ENCODE measurements around the gene CIB1.
"Not testable (repeated sequence)": the region's sequence is repeated elsewhere in the genome, so short reads cannot be mapped to it uniquely, and the experiment has no call there.

Gene CIB1

GRCh38 chr15:90189781-90190467 is 43.8 kb downstream of the CIB1 start:
- Histone ChIP-seq H3K4me1 (ENCODE audit: control insufficient read depth in 5 of 5, insufficient read depth in 5 of 5, low read length in 5 of 5) (peaks cover 3 to 36% (median 32%) of the 10 kb centered on the region in 5 donors), H3K36me3 (ENCODE audit: control insufficient read depth in 5 of 5, insufficient read depth in 5 of 5, low read length in 5 of 5) (no peaks in the 10 kb centered on the region), H3K9me3 (ENCODE audit: control insufficient read depth in 5 of 5, low read length in 5 of 5) (no peaks in the 10 kb centered on the region), H3K9ac (ENCODE audit: low read length in 5 of 5) (no peak overlapping the region), H3K27me3 (ENCODE audit: control insufficient read depth in 5 of 5, insufficient read depth in 4 of 5, low read length in 5 of 5) (no peaks in the 10 kb centered on the region), H3K4me3 (ENCODE audit: low read depth in 1 of 5, low read length in 5 of 5) (no peak overlapping the region), H3K27ac (ENCODE audit: low read depth, low read length) (no peak overlapping the region)

GRCh38 chr15:90188914-90189748 is 44.6 kb downstream of the CIB1 start:
- H3K4me1 ChIP-seq (ENCODE audit: control insufficient read depth in 5 of 5, insufficient read depth in 5 of 5, low read length in 5 of 5), result peaks cover 3 to 43% (median 32%) of the 10 kb centered on the region in 5 donors
- H3K27ac ChIP-seq (ENCODE audit: low read depth, low read length), result no peak overlapping the region
- H3K36me3 ChIP-seq (ENCODE audit: control insufficient read depth in 5 of 5, insufficient read depth in 5 of 5, low read length in 5 of 5), result no peaks in the 10 kb centered on the region
- H3K9ac ChIP-seq (ENCODE audit: low read length in 5 of 5), result no peak overlapping the region
- H3K27me3 ChIP-seq (ENCODE audit: control insufficient read depth in 5 of 5, insufficient read depth in 4 of 5, low read length in 5 of 5), result no peaks in the 10 kb centered on the region
- no peaks in the 10 kb centered on the region for H3K9me3 ChIP-seq (ENCODE audit: control insufficient read depth in 5 of 5, low read length in 5 of 5)
- no peak overlapping the region for H3K4me3 ChIP-seq (ENCODE audit: low read depth in 1 of 5, low read length in 5 of 5)

GRCh38 chr15:90188065-90188464 is 45.7 kb downstream of the CIB1 start:
- peaks cover 3 to 41% (median 29%) of the 10 kb centered on the region in 5 donors for H3K4me1 ChIP-seq (ENCODE audit: control insufficient read depth in 5 of 5, insufficient read depth in 5 of 5, low read length in 5 of 5)

GRCh38 chr15:90187257-90187868 is 46.4 kb downstream of the CIB1 start:
- Histone ChIP-seq H3K4me1 (ENCODE audit: control insufficient read depth in 5 of 5, insufficient read depth in 5 of 5, low read length in 5 of 5) (peaks cover 3 to 35% (median 23%) of the 10 kb centered on the region in 5 donors), H3K9ac (ENCODE audit: low read length in 5 of 5) (no peak overlapping the region), H3K9me3 (ENCODE audit: control insufficient read depth in 5 of 5, low read length in 5 of 5) (no peaks in the 10 kb centered on the region), H3K27ac (ENCODE audit: low read depth, low read length) (no peak overlapping the region), H3K27me3 (ENCODE audit: control insufficient read depth in 5 of 5, insufficient read depth in 4 of 5, low read length in 5 of 5) (no peaks in the 10 kb centered on the region), H3K36me3 (ENCODE audit: control insufficient read depth in 5 of 5, insufficient read depth in 5 of 5, low read length in 5 of 5) (no peaks in the 10 kb centered on the region), H3K4me3 (ENCODE audit: low read depth in 1 of 5, low read length in 5 of 5) (no peak overlapping the region)

More at GRCh38 chr15:90188065-90188464, 45.7 kb downstream of the CIB1 start:
- H3K4me3 ChIP-seq (ENCODE audit: low read depth in 1 of 5, low read length in 5 of 5); H3K27me3 ChIP-seq (ENCODE audit: control insufficient read depth in 5 of 5, insufficient read depth in 4 of 5, low read length in 5 of 5); H3K9ac ChIP-seq (ENCODE audit: low read length in 5 of 5); H3K36me3 ChIP-seq (ENCODE audit: control insufficient read depth in 5 of 5, insufficient read depth in 5 of 5, low read length in 5 of 5); H3K9me3 ChIP-seq (ENCODE audit: control insufficient read depth in 5 of 5, low read length in 5 of 5); H3K27ac ChIP-seq (ENCODE audit: low read depth, low read length): not testable (repeated sequence)

GRCh38 chr15:90184786-90185704 is 48.7 kb downstream of the CIB1 start:
- Histone ChIP-seq H3K4me1 (ENCODE audit: control insufficient read depth in 5 of 5, insufficient read depth in 5 of 5, low read length in 5 of 5) (peaks cover 0 to 22% (median 11%) of the 10 kb centered on the region in 5 donors), H3K27ac (ENCODE audit: low read depth, low read length) (peak overlapping the region; percentile 91), H3K9ac (ENCODE audit: low read length in 5 of 5) (peak overlapping the region in 2 of 5 donors; percentile 32 to 66), H3K27me3 (ENCODE audit: control insufficient read depth in 5 of 5, insufficient read depth in 4 of 5, low read length in 5 of 5) (no peaks in the 10 kb centered on the region), H3K9me3 (ENCODE audit: control insufficient read depth in 5 of 5, low read length in 5 of 5) (no peaks in the 10 kb centered on the region), H3K36me3 (ENCODE audit: control insufficient read depth in 5 of 5, insufficient read depth in 5 of 5, low read length in 5 of 5) (no peaks in the 10 kb centered on the region), H3K4me3 (ENCODE audit: low read depth in 1 of 5, low read length in 5 of 5) (peak overlapping the region; percentile 13 to 67 (median 55))

GRCh38 chr15:90184119-90184785 is 49.5 kb downstream of the CIB1 start:
- H3K27ac ChIP-seq (ENCODE audit: low read depth, low read length), result peak overlapping the region; percentile 91
- no peaks in the 10 kb centered on the region for H3K9me3 ChIP-seq (ENCODE audit: control insufficient read depth in 5 of 5, low read length in 5 of 5)
- H3K4me3 ChIP-seq (ENCODE audit: low read depth in 1 of 5, low read length in 5 of 5), result peak overlapping the region; percentile 23 to 67 (median 55)
- peak overlapping the region in 2 of 5 donors; percentile 25 to 32 for H3K9ac ChIP-seq (ENCODE audit: low read length in 5 of 5)
- no peaks in the 10 kb centered on the region for H3K27me3 ChIP-seq (ENCODE audit: control insufficient read depth in 5 of 5, insufficient read depth in 4 of 5, low read length in 5 of 5)
- peaks cover 0 to 22% (median 11%) of the 10 kb centered on the region in 5 donors for H3K4me1 ChIP-seq (ENCODE audit: control insufficient read depth in 5 of 5, insufficient read depth in 5 of 5, low read length in 5 of 5)
- no peaks in the 10 kb centered on the region for H3K36me3 ChIP-seq (ENCODE audit: control insufficient read depth in 5 of 5, insufficient read depth in 5 of 5, low read length in 5 of 5)

- no peaks in the 10 kb centered on the region for H3K36me3 ChIP-seq (ENCODE audit: control insufficient read depth in 5 of 5, insufficient read depth in 5 of 5, low read length in 5 of 5)
- H3K9ac ChIP-seq (ENCODE audit: low read length in 5 of 5), result no peak overlapping the region
- peaks cover 0 to 18% (median 11%) of the 10 kb centered on the region in 5 donors for H3K4me1 ChIP-seq (ENCODE audit: control insufficient read depth in 5 of 5, insufficient read depth in 5 of 5, low read length in 5 of 5)
- H3K27ac ChIP-seq (ENCODE audit: low read depth, low read length), result no peak overlapping the region
- no peaks in the 10 kb centered on the region for H3K9me3 ChIP-seq (ENCODE audit: control insufficient read depth in 5 of 5, low read length in 5 of 5)
- no peak overlapping the region for H3K4me3 ChIP-seq (ENCODE audit: low read depth in 1 of 5, low read length in 5 of 5)
- no peaks in the 10 kb centered on the region for H3K27me3 ChIP-seq (ENCODE audit: control insufficient read depth in 5 of 5, insufficient read depth in 4 of 5, low read length in 5 of 5)
Measured at GRCh38 chr15:90181776-90182175, 52.0 kb downstream of the CIB1 start.

Measured in subcutaneous abdominal adipose tissue (tissue), 5 donors.